Loucy (cell line): ENCODE data around the gene ZNF605.

Source experiments
- H2AFZ ChIP-seq: fragments of 200-600 bp; sonication (generic); 2 replicates; pipeline ENCODE4 v1.6.0; 2016; ENCODE audit warnings: antibody characterized with exemption, mild to moderate bottlenecking, low read length, moderate library complexity
- H3F3A ChIP-seq: fragments of 200-600 bp; 2 replicates; pipeline ENCODE4 v1.6.0; 2016; ENCODE audit warnings: antibody characterized with exemption, low read depth, mild to moderate bottlenecking
- H3K27me3 ChIP-seq: fragments of 200-600 bp; sonication (generic); 2 replicates; pipeline ENCODE4 v1.6.1; 2014; ENCODE audit warnings: low read length, mild to moderate bottlenecking; ENCODE audit not compliant: insufficient read depth, poor library complexity, severe bottlenecking
- H3K36me3 ChIP-seq: fragments of 200-600 bp; sonication (generic); 2 replicates; pipeline ENCODE4 v1.6.1; 2016; ENCODE audit warnings: low read length; ENCODE audit not compliant: insufficient read depth
- H3K4me1 ChIP-seq: fragments of 200-600 bp; sonication (generic); 2 replicates; pipeline ENCODE4 v1.5.1; 2014; ENCODE audit warnings: low read length, mild to moderate bottlenecking; ENCODE audit not compliant: insufficient read depth, poor library complexity, severe bottlenecking
- H3K4me2 ChIP-seq: fragments of 200-600 bp; sonication (generic); 2 replicates; pipeline ENCODE4 v1.6.0; 2014; ENCODE audit warnings: antibody characterized with exemption, low read length, low read depth, mild to moderate bottlenecking; ENCODE audit not compliant: poor library complexity, severe bottlenecking
- H3K4me3 ChIP-seq: fragments of 200-600 bp; sonication (generic); 2 replicates; pipeline ENCODE4 v1.5.1; 2014; ENCODE audit warnings: low read length, mild to moderate bottlenecking, mixed read lengths; ENCODE audit not compliant: poor library complexity, severe bottlenecking
- H3K79me2 ChIP-seq: fragments of 200-600 bp; sonication (generic); 2 replicates; pipeline ENCODE4 v1.6.1; 2014; ENCODE audit warnings: low read length; ENCODE audit not compliant: insufficient read depth
- H3K9ac ChIP-seq: fragments of 200-600 bp; sonication (generic); 2 replicates; pipeline ENCODE4 v1.6.0; 2014; ENCODE audit warnings: mild to moderate bottlenecking, low read depth, low read length, moderate library complexity; ENCODE audit not compliant: poor library complexity, severe bottlenecking
- H3K9me2 ChIP-seq: fragments of 200-600 bp; sonication (generic); replicated peaks from 2 replicates; pipeline ENCODE4 v1.6.1; 2016; ENCODE audit warnings: low read depth, low read length, mixed read lengths
- H3K9me3 ChIP-seq: fragments of 200-600 bp; sonication (generic); 2 replicates; pipeline ENCODE4 v1.6.1; 2014; ENCODE audit warnings: mild to moderate bottlenecking, antibody characterized with exemption, low read length, low read depth; ENCODE audit not compliant: insufficient read depth
- H4K20me1 ChIP-seq: fragments of 200-600 bp; sonication (generic); 2 replicates; pipeline ENCODE4 v1.6.0; 2014; ENCODE audit warnings: antibody characterized with exemption, low read length, mild to moderate bottlenecking; ENCODE audit not compliant: insufficient read depth, poor library complexity, severe bottlenecking
- EZH2phosphoT487 ChIP-seq: fragments of 200-600 bp; IDR thresholded peaks from 2 replicates; pipeline ENCODE4 v1.6.1; 2018; ENCODE audit warnings: antibody characterized with exemption, mild to moderate bottlenecking, moderate library complexity, borderline replicate concordance
- TF ChIP-seq, protein P1 (sequence below): fragments of 200-600 bp; sonication (generic); conservative IDR thresholded peaks from 2 replicates; pipeline ENCODE4 v1.5.1; 2014; ENCODE audit warnings: mild to moderate bottlenecking, antibody characterized with exemption, low read length

The ZNF605 gene

DNA sequence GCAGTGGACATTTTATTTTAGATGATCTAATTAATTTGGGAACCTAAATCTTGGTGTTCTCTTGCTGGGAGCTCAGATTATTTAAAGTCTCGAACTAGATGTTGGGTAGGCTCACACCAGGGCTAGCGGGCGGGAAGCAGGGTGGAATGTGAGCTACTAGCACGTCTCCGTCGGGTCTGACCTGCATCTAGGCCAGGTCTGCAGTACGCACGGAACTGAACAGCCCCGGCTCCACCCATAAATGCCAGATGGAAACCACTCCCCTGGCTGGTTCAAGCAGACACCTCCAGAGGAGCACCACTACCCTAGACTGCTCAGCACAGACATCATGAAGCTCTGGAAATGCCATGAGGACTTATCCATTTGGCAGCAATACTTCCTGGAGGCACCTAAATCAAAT lies 10.3 kb downstream of the ZNF605 start:
- H2AFZ ChIP-seq = no peak overlapping the region
- H3K9ac ChIP-seq = no peak overlapping the region
- H3K4me2 ChIP-seq = no peak overlapping the region
- H3K4me1 ChIP-seq = no peaks in the 10 kb centered on the region
- no peaks in the 10 kb centered on the region for H3K79me2 ChIP-seq
- no peaks in the 10 kb centered on the region for H3K9me2 ChIP-seq
- no peaks in the 10 kb centered on the region for H4K20me1 ChIP-seq
- peaks cover 31% of the 10 kb centered on the region; the same call in 1 of the 2 replicates for H3K36me3 ChIP-seq
- TF ChIP-seq, protein P1, sequence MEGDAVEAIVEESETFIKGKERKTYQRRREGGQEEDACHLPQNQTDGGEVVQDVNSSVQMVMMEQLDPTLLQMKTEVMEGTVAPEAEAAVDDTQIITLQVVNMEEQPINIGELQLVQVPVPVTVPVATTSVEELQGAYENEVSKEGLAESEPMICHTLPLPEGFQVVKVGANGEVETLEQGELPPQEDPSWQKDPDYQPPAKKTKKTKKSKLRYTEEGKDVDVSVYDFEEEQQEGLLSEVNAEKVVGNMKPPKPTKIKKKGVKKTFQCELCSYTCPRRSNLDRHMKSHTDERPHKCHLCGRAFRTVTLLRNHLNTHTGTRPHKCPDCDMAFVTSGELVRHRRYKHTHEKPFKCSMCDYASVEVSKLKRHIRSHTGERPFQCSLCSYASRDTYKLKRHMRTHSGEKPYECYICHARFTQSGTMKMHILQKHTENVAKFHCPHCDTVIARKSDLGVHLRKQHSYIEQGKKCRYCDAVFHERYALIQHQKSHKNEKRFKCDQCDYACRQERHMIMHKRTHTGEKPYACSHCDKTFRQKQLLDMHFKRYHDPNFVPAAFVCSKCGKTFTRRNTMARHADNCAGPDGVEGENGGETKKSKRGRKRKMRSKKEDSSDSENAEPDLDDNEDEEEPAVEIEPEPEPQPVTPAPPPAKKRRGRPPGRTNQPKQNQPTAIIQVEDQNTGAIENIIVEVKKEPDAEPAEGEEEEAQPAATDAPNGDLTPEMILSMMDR = no peak
- H3K9me3 ChIP-seq = peaks cover 36% of the 10 kb centered on the region; the same call in 1 of the 2 replicates
- no peak overlapping the region for H3K4me3 ChIP-seq
- H3F3A ChIP-seq = no peaks in the 10 kb centered on the region
- no peaks in the 10 kb centered on the region for H3K27me3 ChIP-seq

DNA sequence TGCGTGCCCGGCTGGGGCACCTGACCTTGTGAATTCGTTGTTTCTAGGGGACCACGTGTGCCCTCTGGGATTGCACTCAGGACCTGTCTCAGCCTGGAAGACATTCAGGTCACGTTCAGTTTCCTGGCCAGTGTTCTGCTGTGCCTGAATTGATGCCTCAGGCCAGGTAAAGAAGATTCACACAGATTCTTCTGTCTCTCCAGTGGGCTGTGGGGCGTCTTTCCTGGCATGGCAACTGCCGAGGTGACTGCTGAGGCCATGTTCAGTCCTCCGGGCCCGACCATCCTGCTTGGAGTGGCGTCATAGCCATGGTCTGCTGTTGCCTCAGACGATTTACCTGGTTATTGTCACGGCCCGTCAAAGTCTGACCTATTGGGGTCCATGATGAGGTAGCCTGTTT lies 13.5 kb downstream of the ZNF605 start:
- Histone ChIP-seq H3K9me2 (no peaks in the 10 kb centered on the region), H3K9ac (no peak overlapping the region), H3K36me3 (peaks cover 31% of the 10 kb centered on the region; the same call in 1 of the 2 replicates), H3K9me3 (peaks cover 25% of the 10 kb centered on the region; the same call in 1 of the 2 replicates), H3K4me3 (no peak overlapping the region), H3F3A (no peaks in the 10 kb centered on the region), H2AFZ (no peak overlapping the region), H4K20me1 (no peaks in the 10 kb centered on the region), H3K79me2 (no peaks in the 10 kb centered on the region), H3K4me2 (no peak overlapping the region), H3K4me1 (no peaks in the 10 kb centered on the region), H3K27me3 (no peaks in the 10 kb centered on the region)
- TF ChIP-seq, protein P1 = no peak
- no peak for TF ChIP-seq EZH2phosphoT487

DNA sequence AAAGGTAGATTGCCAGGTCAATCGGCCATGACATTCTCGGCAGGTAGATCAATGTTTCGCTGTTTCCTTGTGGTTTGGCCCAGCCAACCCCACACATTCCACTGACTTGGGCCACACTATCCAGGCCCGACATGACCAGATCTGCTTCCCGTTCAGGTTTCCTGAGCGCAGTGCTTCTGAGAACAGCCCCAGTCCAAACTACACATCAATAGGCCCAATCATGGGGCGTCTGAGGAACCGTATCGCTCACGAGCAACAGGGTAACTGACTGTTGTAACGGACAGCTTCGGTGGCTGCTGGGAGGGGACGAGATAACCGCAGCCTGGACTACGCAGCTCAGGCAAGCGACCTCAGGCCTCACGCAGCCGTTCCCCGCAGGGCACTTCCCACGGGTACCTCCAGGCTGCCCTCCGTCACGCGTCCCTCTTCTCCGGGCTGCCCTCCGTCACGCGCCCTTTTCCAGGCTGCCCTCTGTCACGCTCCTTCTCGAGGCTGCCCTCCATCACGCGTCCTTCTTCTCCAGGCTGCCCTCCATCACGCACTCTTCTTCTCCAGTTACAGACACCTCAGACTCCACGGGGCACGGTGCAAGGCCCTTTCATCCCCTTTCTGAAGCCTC lies 14.7 kb downstream of the ZNF605 start:
- Histone ChIP-seq H3K36me3 (peaks cover 31% of the 10 kb centered on the region; the same call in 1 of the 2 replicates), H3K4me3 (no peak overlapping the region), H3F3A (no peaks in the 10 kb centered on the region), H3K27me3 (no peaks in the 10 kb centered on the region), H4K20me1 (no peaks in the 10 kb centered on the region), H3K9me2 (no peaks in the 10 kb centered on the region), H3K9me3 (peaks cover 25% of the 10 kb centered on the region; the same call in 1 of the 2 replicates), H3K4me2 (no peak overlapping the region), H2AFZ (no peak overlapping the region), H3K79me2 (no peaks in the 10 kb centered on the region), H3K9ac (no peak overlapping the region), H3K4me1 (no peaks in the 10 kb centered on the region)
- TF ChIP-seq, protein P1 = no peak
- TF ChIP-seq EZH2phosphoT487 = no peak
